GM12878 (cell line): ENCODE results near the gene HOXA10.

Experiments used
- CTCF ChIP-seq, 3 experiments: IDR thresholded peaks in 2 of 3; conservative IDR thresholded peaks in 1 of 3; 2 replicates each; pipeline ENCODE4 v1.5.1; 2011; ENCODE audit warnings: low read depth in 3 of 3, low read length in 3 of 3, mild to moderate bottlenecking in 3 of 3, control low read depth in 2 of 3, moderate library complexity in 2 of 3, inconsistent platforms in 1 of 3, mixed read lengths in 1 of 3; ENCODE audit not compliant: control insufficient read depth in 2 of 3, insufficient read depth in 1 of 3; ENCODE audit errors: extremely low read depth in 1 of 3
- MYC ChIP-seq: IDR thresholded peaks from 2 replicates; pipeline ENCODE4 v1.6.1; 2011; ENCODE audit warnings: mild to moderate bottlenecking, low read length, moderate library complexity, inconsistent platforms; ENCODE audit not compliant: insufficient read depth, insufficient replicate concordance, insufficient read length, severe bottlenecking
- POLR2A ChIP-seq: IDR thresholded peaks from 2 replicates; pipeline ENCODE4 v1.6.1; 2011; ENCODE audit warnings: low read depth, mild to moderate bottlenecking, low read length
- RAD21 ChIP-seq: IDR thresholded peaks from 2 replicates; pipeline ENCODE4 v1.6.1; 2011; ENCODE audit warnings: mild to moderate bottlenecking, low read depth, low read length, moderate library complexity; ENCODE audit not compliant: insufficient read depth
- RFX5 ChIP-seq: IDR thresholded peaks from 2 replicates; pipeline ENCODE4 v1.6.1; 2011; ENCODE audit warnings: low read depth, low read length, improper control_type of control experiment
- SP1 ChIP-seq: IDR thresholded peaks from one replicate; pipeline ENCODE4 v1.6.1; 2011; ENCODE audit warnings: low read depth, low read length
- ZBTB40 ChIP-seq: fragments of 450-650 bp; IDR thresholded peaks from 2 replicates; pipeline ENCODE4 v1.6.1; 2016; ENCODE audit warnings: mild to moderate bottlenecking, moderate library complexity, borderline replicate concordance
- ZSCAN29 ChIP-seq: fragments of 450-650 bp; IDR thresholded peaks from 2 replicates; pipeline ENCODE4 v1.6.1; 2017; ENCODE audit warnings: mild to moderate bottlenecking, moderate library complexity
- TF ChIP-seq, protein P1 (sequence below): fragments of 150-350 bp; IDR thresholded peaks from 2 replicates; pipeline ENCODE4 v1.6.1; 2016; ENCODE audit warnings: low read depth, low read length

GRCh38 chr7:27121684-27122076 is 52.4 kb downstream of the HOXA10 start:
- TF ChIP-seq CTCF (IDR thresholded peaks at IDR 0.05 in 2 of 3, conservative IDR thresholded peaks at IDR 0.05 in 1 of 3; ENCODE audit: control insufficient read depth in 2 of 3, extremely low read depth in 1 of 3, insufficient read depth in 1 of 3, low read depth in 3 of 3, low read length in 3 of 3) (no peak), POLR2A (no peak), ZSCAN29 (no peak), RFX5 (no peak), MYC (no peak), RAD21 (no peak), SP1 (no peak), ZBTB40 (no peak)
- TF ChIP-seq, protein P1, sequence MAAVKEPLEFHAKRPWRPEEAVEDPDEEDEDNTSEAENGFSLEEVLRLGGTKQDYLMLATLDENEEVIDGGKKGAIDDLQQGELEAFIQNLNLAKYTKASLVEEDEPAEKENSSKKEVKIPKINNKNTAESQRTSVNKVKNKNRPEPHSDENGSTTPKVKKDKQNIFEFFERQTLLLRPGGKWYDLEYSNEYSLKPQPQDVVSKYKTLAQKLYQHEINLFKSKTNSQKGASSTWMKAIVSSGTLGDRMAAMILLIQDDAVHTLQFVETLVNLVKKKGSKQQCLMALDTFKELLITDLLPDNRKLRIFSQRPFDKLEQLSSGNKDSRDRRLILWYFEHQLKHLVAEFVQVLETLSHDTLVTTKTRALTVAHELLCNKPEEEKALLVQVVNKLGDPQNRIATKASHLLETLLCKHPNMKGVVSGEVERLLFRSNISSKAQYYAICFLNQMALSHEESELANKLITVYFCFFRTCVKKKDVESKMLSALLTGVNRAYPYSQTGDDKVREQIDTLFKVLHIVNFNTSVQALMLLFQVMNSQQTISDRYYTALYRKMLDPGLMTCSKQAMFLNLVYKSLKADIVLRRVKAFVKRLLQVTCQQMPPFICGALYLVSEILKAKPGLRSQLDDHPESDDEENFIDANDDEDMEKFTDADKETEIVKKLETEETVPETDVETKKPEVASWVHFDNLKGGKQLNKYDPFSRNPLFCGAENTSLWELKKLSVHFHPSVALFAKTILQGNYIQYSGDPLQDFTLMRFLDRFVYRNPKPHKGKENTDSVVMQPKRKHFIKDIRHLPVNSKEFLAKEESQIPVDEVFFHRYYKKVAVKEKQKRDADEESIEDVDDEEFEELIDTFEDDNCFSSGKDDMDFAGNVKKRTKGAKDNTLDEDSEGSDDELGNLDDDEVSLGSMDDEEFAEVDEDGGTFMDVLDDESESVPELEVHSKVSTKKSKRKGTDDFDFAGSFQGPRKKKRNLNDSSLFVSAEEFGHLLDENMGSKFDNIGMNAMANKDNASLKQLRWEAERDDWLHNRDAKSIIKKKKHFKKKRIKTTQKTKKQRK, result no peak
